ENCODE results near the gene FAM168A. TPM values are rescaled to one million over a fixed set of nuclear protein-coding genes. Genes with fewer than 3 reads are reported as not detected.

The FAM168A gene
- total RNA-seq, 1 donor: 28.2 TPM

DNA sequence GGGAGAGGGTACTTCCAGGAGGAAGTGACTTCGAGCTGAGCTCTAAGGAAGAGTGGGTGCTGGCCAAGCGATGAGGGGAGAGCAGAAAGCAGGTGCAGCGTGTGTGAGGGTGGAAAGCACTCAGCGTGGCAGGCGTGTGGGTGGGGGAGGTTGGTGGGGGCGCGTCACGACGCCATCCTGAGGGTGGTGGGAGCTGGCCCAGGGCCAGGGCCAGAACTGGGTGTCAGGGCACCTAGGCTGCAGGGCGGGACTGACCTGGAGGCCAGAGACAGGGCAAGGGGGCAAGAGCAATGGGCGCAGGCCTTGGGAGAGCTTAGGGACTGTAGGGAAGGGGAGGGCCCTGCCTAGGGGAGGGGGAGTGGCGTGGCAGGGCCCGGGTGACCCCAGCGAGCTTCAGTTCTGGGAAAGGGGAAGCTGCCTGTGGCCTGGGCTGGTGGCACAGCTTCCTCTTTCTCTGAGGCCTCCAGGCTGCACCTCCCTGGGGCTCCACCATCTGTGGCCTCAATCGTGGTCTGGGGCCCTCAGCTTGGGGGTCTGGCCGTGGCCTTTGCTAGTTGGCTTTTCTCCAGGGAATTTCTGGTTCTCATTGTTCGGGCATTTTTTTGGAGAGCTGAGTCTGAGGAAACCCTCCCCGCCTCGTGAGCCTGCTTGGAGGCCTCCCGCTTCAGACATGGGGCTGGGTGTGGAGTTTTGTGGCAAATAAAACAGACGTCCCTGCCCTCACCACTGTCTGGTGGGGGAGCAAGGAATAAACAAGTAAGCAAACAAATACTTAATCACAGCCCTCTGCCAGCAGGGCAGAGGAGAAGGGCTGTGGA lies 212.8 kb downstream of the FAM168A start:
- Histone ChIP-seq H3K4me3 (ENCODE audit: insufficient read depth, low read length) (no peak overlapping the region), H3K27me3 (ENCODE audit: insufficient read depth, low read length) (no peaks in the 10 kb centered on the region), H3K4me2 (ENCODE audit: insufficient read depth, low read length) (no peak overlapping the region), H2AFZ (ENCODE audit: low read length) (no peak overlapping the region), H3K9me3 (ENCODE audit: low read depth, low read length) (no peaks in the 10 kb centered on the region), H3K36me3 (ENCODE audit: insufficient read depth, low read length) (no peaks in the 10 kb centered on the region), H3K4me1 (ENCODE audit: insufficient read depth, low read length) (peaks cover 8% of the 10 kb centered on the region), H3K27ac (ENCODE audit: low read depth, low read length) (peak overlapping the region; percentile 28), H4K20me1 (ENCODE audit: insufficient read depth, low read length) (peaks cover 51% of the 10 kb centered on the region), H3K79me2 (ENCODE audit: insufficient read depth, low read length) (peaks cover 98% of the 10 kb centered on the region)
- DNase-seq (ENCODE audit: insufficient read length, low spot score, missing footprints): peak; percentile 60
- no peak for TF ChIP-seq CTCF (IDR thresholded peaks at IDR 0.05; ENCODE audit: extremely low read depth, low read depth, low read length)

DNA sequence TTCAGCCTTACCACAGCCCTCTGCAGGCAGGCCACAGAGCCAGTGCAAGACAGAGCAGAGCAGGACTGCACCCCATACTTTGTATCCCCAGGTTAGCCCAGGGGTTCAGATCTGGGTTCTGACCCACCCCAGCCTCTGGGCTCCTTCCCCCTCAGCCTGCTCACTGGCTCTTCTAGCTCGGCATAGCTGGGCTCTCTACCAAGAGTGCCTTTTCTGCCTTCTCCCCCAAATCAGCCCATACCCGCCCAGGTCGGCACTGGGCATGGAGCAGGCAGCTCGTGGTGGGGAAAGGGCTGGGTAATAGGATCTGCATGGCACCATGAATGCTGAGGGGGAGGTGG lies 213.4 kb downstream of the FAM168A start:
- peaks cover 51% of the 10 kb centered on the region for H4K20me1 ChIP-seq (ENCODE audit: insufficient read depth, low read length)
- H3K4me2 ChIP-seq (ENCODE audit: insufficient read depth, low read length): no peak overlapping the region
- H3K4me3 ChIP-seq (ENCODE audit: insufficient read depth, low read length): no peak overlapping the region
- H3K9me3 ChIP-seq (ENCODE audit: low read depth, low read length): no peaks in the 10 kb centered on the region
- no peaks in the 10 kb centered on the region for H3K27me3 ChIP-seq (ENCODE audit: insufficient read depth, low read length)
- no peaks in the 10 kb centered on the region for H3K36me3 ChIP-seq (ENCODE audit: insufficient read depth, low read length)
- no peak for TF ChIP-seq CTCF (IDR thresholded peaks at IDR 0.05; ENCODE audit: extremely low read depth, low read depth, low read length)
- H3K79me2 ChIP-seq (ENCODE audit: insufficient read depth, low read length): peaks cover 98% of the 10 kb centered on the region
- peak; percentile 67 for DNase-seq (ENCODE audit: insufficient read length, low spot score, missing footprints)
- H2AFZ ChIP-seq (ENCODE audit: low read length): no peak overlapping the region
- peaks cover 8% of the 10 kb centered on the region for H3K4me1 ChIP-seq (ENCODE audit: insufficient read depth, low read length)
- H3K27ac ChIP-seq (ENCODE audit: low read depth, low read length): no peak overlapping the region

- no peak for TF ChIP-seq CTCF (IDR thresholded peaks at IDR 0.05; ENCODE audit: extremely low read depth, low read depth, low read length)
- H3K4me1 ChIP-seq (ENCODE audit: insufficient read depth, low read length): peaks cover 11% of the 10 kb centered on the region
- peaks cover 54% of the 10 kb centered on the region for H4K20me1 ChIP-seq (ENCODE audit: insufficient read depth, low read length)
- no peaks in the 10 kb centered on the region for H3K27me3 ChIP-seq (ENCODE audit: insufficient read depth, low read length)
- no peaks in the 10 kb centered on the region for H3K9me3 ChIP-seq (ENCODE audit: low read depth, low read length)
- no peak overlapping the region for H3K27ac ChIP-seq (ENCODE audit: low read depth, low read length)
- H3K4me3 ChIP-seq (ENCODE audit: insufficient read depth, low read length): no peak overlapping the region
- no peak overlapping the region for H3K4me2 ChIP-seq (ENCODE audit: insufficient read depth, low read length)
- DNase-seq (ENCODE audit: insufficient read length, low spot score, missing footprints): no peak
- H2AFZ ChIP-seq (ENCODE audit: low read length): no peak overlapping the region
- H3K79me2 ChIP-seq (ENCODE audit: insufficient read depth, low read length): peaks cover 100% of the 10 kb centered on the region
- H3K36me3 ChIP-seq (ENCODE audit: insufficient read depth, low read length): no peaks in the 10 kb centered on the region
These were observed 213.8 kb downstream of the FAM168A start for GRCh38 chr11:73384125-73384441.

- H3K27ac ChIP-seq (ENCODE audit: low read depth, low read length): no peak overlapping the region
- no peaks in the 10 kb centered on the region for H3K9me3 ChIP-seq (ENCODE audit: low read depth, low read length)
- DNase-seq (ENCODE audit: insufficient read length, low spot score, missing footprints): no peak
- no peak overlapping the region for H3K4me3 ChIP-seq (ENCODE audit: insufficient read depth, low read length)
- H4K20me1 ChIP-seq (ENCODE audit: insufficient read depth, low read length): peaks cover 57% of the 10 kb centered on the region
- H3K4me1 ChIP-seq (ENCODE audit: insufficient read depth, low read length): peaks cover 15% of the 10 kb centered on the region
- TF ChIP-seq CTCF (IDR thresholded peaks at IDR 0.05; ENCODE audit: extremely low read depth, low read depth, low read length): no peak
- H3K79me2 ChIP-seq (ENCODE audit: insufficient read depth, low read length): peaks cover 100% of the 10 kb centered on the region
- H3K27me3 ChIP-seq (ENCODE audit: insufficient read depth, low read length): no peaks in the 10 kb centered on the region
- no peak overlapping the region for H2AFZ ChIP-seq (ENCODE audit: low read length)
- no peak overlapping the region for H3K4me2 ChIP-seq (ENCODE audit: insufficient read depth, low read length)
- no peaks in the 10 kb centered on the region for H3K36me3 ChIP-seq (ENCODE audit: insufficient read depth, low read length)
These were observed 214.4 kb downstream of the FAM168A start for GRCh38 chr11:73383249-73384124.

All from osteoblast (primary cell).